GM18868 (cell line): Measurements from ENCODE around the gene NFASC.

Experiments used
- ATAC-seq: cut with Tn5 transposase; IDR thresholded peaks from one replicate; pipeline ENCODE4 v1.9.1; 2021; ENCODE audit warnings: mild to moderate bottlenecking, moderate library complexity; ENCODE audit not compliant: unreplicated experiment

The NFASC gene

DNA sequence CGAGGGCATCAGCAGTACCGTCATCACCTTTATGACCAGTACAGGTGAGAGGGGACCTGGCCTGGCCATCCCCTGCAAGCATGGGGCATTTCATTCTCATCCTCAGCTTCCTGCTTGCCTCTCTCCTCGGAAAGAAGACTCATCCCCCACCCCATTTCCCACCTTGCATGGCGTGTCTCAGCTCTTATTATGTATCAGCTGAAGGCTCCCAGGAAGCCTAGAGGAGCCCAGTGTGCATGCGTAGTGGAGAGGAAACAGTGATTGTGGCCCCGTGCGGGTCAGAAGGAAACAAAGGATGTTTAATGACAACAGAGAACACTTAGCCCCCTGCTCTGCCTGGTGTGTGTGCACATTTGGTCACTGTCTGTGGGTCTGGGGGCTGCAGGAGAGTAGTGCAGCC lies 132.0 kb downstream of the NFASC start:
- ATAC-seq, result no peak

DNA sequence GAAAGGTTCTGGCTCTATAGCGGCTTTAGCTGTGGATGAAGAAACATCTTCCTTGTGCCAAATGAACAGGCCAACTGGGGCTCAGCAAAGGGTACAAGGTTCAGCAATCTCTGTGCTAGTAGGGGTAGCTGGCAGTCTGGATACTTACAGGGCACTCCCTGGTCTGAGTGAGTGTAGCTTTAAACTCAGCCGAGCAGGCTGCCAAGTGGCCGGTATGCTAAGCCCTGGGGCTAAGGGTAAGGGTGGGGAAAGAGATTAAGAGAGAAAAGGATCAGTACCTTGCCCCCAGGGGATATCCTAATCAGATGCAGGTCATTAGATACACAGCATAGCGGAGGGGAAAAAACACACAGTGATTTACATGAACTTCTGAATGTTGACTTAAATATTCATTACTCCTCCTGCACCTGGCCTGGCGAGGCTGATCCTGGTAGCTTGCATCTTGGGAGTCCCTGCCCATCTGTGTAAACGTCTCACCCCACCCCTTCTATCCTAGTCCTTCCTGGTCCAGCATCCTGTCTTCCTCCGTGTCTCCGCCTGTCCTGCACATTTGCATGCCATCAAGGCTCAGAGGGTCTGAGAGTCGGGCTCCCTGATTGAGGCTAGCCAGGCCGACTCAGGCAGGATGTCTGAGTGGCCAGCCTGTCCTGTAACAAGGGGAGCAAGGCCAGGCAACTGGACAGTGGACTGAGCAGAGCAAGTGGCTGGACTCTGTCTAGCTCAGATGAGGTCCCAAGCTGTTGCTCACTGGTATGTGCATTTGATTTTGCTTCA lies 132.9 kb downstream of the NFASC start:
- ATAC-seq, result no peak

DNA sequence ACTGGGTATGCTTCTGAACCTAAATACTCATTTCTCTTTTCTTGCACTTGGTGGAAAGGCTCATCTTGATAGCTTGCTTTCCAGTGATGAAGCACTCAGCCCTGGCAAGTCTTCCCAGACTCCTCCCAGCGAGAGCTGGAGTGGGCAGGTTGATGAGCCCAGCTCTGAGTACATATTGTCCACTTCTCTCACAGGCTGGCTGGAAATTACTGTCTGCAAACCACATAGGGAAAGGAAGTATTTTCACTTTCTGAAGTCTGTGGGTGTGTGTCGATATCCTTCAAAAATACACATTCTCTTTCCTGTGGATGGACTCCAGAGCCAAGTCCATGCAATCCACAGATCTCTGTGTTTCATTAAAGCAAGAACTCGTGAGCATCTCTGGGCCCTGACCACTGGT lies 133.7 kb downstream of the NFASC start:
- ATAC-seq, result no peak

DNA sequence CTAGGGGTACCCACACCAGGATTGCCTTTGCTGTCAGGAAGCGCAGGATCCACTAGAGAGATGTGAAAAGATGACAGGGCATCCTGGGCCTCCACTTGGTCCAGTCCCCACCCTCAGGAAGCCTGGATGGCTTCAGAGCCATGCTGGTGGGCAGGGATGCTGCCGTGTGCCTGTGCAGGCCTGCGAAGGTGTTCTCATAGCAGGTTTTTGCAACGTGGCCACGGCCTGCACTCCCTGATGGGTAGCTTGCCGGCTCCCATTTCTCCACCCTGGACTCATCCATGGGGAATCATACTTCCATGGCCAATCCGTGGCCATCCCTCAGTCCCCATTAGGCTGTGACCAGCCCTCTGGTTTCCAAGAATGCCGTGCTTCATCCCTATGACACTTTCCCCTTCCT lies 138.2 kb downstream of the NFASC start:
- ATAC-seq, result no peak

DNA sequence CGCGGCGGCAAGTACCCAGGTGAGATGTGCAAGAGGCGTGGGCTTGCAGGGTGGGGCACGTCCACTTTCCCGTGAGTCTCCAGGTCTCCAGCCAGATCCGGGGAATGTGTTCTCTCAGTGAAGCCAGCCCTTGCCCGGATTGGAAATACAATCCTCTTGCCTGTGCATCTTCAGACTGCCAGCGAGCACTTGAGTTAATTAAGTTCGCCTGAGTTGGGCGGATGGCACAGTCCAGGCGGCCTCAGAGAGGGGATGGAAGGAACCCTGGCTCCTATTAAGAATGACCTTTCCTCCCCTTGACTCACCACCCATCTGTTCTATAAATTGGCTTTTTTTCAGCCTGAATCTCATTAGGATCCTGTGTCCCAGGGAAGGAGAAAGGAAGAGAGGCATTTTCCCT lies 139.0 kb downstream of the NFASC start:
- no peak for ATAC-seq

DNA sequence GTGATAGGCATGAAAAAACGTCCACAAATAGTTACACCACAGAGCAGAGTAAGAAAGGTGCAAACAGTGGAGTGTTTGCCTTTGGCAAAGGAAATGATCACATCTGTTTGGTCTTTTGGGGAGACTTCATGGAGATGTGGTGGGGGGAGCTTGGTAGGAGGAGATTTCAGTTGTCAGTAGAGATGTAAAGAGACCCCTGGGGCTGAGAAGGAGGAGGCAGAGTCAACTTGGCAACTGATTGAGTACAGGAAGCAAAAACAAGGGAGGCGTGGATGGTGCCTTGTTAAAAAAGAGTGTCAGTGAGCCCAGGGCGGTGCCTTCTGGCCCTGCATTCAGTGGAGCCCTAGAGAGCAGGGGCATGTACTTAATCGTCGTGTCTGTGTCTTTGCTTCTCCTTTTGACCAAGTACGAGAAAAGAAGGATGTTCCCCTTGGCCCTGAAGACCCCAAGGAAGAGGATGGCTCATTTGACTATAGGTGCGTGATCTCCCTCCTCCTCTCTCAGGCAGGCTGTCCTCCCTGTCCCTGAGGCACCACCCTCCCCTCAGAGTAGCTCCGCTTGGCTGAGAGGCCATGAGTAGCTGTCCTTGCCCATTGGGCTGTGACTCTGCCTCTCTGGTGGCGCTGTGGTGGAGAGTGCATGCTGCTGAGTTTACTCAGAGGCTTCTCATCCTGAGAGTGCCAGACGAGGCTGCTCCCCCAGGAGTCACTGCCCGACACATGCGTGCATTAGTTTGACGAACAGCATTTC lies 141.9 kb downstream of the NFASC start:
- ATAC-seq, result no peak

DNA sequence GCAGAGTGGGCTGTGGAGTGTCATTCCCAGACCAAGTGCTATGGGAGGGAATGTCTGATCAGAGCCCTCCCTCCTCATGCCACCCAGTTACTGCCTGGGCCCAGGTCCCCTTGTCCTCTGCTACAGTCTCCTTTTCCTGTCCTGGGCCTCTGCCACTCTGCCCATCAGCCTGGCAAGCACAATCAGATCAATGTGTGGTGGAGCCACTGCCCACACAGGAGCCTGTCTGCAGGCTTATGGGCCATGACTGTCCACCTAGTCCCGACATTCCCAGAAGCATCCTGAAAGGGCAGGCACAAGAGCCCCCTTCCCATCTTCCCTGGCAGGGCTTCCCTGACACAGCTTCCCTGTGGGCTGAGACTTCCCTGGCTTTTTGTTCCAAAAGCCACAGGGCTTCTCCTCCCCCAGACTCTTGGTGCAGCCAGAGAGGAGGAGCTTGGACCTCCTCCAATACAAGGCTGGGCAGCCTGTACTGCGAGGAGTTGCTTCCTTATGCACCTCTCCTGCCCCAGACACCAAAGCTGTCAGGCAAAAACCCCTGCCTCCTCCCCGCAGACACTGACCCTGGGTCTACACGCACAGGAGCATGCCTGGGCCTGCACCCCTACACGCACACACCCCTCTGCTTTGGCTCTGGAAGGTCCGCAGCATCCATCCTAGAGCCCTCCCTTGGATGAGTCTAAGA lies 143.2 kb downstream of the NFASC start:
- no peak for ATAC-seq

DNA sequence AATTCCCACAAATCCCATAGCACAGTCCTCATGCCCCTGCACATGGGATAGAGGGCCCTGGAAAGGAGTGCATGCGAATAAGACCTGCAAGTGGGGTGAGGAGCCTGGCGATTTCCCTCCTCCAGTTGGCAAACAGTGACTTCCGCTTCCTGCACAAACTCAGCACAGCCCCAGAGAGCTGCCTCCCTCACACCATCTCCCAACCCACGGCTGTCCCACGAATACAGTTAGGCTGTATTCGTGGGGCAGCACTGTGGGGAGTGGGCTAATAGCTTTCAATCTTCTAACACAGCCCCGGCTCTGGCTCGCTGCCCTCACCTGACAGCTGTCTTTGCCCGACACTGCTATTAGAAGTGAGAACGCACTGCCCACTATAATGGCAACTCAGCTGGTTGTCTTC lies 144.1 kb downstream of the NFASC start:
- ATAC-seq, result no peak

DNA sequence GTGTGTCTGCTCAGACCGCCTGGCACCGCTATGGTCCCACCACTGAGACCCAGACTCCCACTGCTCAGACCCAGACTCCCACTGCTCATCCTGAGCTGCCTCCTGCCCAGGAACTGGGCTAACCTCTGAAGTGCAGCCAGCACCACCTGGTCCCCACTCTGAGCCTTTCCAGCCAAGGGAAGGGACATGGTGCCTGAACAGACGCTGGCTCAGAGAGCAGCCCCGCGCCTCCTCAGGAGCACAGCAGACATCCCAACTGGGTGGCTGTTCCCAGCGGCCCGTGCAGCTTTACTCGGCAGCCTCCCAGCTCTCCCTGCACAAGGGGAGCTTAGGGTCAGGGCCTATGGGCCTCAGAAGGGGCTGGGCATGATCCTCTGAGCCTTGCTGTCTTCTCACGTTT lies 144.6 kb downstream of the NFASC start:
- no peak for ATAC-seq

DNA sequence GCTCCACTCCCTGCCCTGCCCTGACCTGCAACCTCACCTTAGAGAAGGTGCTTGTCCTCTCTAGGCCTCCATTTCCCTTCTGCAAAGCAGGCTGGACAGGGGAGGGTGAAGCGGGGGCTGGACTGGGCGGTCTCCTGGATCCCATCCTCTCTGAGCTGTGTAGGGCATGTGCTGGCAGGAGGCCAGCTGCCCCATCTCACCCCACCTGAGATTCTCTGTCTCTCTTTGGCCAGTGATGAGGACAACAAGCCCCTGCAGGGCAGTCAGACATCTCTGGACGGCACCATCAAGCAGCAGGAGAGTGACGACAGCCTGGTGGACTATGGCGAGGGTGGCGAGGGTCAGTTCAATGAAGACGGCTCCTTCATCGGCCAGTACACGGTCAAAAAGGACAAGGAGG lies 145.4 kb downstream of the NFASC start:
- no peak for ATAC-seq

DNA sequence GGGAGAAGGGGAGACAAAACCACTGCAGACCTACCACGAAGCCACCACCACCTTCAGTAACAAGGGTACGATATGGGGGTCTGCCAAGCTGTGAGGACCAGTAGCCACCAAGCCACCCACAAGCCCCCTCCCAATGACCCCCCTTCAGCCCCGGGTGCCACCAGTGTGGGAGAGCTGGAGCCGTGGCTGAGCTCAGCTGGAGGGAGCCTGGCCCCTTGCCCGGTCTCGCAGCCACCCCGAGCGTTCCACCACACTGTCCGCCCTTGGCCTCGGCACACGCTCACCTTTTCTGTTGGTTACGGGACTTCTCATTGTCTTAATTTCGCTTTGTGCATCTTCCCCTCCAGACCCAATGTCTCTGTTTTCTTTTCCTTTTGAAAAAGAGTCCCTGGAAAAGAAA lies 145.9 kb downstream of the NFASC start:
- no peak for ATAC-seq

DNA sequence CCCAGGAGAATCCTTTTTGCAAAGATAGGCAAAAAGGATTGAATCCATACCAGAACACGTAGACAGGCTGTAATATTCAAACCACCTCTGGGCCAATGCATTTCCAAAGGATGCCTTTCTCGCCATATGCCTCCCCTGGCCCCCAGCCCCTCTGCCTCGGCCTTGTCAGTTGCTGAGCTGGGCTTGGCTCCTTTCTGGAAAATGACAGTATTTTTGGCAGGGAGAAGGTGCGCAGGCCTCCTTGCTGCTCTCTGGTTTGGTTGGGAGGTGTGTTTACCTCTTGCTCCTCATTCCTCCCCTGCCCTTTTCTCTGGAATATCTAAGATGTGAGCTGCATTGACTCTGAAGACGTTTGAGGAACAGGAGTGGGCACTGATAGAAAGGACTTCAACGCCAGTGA lies 146.3 kb downstream of the NFASC start:
- no peak for ATAC-seq

DNA sequence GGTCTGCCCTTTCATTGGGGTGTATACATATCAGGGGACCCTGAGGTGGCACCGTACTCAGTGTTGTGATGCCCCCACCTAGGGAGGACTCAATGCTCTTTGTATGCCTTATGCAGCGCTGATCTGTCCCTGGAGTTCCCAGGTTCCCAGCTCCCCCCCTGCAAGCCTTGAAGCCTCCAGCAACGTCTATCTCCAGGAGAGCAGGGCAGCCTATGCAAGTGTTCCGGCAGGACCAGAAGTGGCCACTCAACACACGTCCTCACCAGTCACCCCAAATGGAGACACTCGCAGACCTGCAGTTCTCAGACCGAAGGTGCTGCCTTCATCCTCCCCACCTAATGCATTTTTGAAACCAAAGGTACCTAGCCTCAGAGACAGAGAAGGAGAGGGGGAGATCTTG lies 147.1 kb downstream of the NFASC start:
- ATAC-seq, result no peak

DNA sequence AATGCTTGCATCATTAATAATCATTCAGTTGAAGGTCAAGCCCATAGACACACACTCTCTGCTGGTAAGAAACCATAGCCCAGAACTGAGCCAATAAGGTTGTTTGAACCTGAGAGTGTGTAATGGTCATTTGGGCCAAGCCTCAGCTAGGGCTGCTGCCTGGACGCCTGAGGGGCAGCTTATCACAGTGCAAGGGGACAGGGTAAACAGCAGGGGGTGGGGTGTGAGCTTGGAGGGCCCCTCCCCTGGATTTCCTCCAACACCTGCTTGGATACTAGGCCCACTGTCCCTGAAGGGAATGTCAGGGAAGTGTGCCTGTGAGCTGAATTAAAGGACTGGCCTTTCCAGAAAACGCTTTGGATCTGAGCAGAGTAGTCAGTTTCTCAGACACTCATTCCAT lies 147.7 kb downstream of the NFASC start:
- ATAC-seq, result no peak

DNA sequence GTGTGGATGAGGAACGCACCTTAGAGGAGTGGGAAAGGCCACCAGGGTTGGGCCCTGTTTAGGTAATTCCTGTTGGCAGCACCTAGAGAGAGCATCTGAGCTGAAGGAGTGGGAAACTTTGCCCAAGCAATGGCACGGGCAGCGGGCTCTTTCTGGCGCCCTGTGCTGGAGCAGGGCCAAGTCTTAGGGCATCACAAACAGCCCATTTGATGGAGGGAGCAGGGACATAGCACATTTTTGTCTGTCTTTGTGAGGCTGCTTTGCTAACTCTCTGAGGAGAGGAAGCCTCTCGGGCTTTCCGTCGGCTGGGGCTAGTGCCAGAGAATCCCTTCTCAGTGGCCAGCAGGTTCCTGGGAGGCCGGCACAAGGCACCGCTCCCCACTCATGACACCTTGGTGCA lies 149.8 kb downstream of the NFASC start:
- no peak for ATAC-seq

DNA sequence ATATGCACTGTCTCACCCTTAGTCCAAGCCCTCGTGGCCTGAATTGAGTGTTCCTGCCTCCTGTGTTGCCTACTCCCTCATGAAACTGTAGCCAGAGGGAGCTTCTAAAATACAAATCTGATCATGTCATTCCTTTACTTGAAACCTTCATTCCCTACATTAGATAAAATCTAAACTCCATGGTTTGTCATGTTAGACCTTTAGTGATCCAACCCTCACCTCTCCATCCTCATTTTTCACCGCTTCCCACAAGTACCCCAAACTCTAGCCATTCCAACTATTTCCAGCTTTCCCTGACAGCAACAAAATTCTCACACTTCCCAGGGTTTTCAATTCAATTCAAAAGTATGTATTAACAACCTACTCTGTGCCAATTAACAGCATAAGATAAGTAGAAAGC lies 154.0 kb downstream of the NFASC start:
- ATAC-seq, result no peak

DNA sequence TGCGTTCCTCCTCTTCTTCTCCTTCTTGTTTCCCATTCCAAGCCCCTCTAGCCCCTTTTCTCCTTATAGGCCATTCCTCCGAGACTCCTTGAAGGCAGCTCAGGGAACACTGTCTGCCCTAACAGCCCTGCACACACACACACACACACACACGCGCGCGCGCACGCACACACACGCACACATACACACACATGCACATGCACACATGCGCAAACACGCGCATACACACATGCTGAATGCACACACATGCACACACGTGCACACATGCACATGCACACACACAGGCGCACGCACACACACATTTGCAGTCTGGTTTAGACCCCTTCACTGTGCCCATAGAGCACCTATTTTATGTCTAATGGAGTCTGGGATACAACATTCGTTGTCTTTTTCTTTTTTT lies 154.6 kb downstream of the NFASC start:
- no peak for ATAC-seq

DNA sequence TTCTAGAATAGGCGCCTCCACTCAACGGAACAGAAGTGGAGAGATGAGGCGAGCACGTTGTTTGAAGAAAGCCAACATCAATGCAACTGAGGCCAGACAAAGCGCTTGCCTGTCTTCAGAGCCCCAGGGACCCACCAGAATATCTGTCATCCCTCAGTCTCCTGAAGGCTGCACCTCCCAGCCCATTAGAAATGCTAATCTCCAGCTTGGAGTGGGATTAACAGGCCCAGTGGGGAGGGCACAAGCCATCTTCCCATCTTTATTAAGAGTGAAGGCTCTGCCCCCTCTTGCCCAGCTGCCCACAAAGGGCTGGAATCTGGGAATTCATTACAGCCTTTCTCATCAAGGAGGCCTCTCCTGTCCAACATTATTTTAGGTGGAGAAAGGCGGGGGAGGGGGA lies 155.5 kb downstream of the NFASC start:
- no peak for ATAC-seq

DNA sequence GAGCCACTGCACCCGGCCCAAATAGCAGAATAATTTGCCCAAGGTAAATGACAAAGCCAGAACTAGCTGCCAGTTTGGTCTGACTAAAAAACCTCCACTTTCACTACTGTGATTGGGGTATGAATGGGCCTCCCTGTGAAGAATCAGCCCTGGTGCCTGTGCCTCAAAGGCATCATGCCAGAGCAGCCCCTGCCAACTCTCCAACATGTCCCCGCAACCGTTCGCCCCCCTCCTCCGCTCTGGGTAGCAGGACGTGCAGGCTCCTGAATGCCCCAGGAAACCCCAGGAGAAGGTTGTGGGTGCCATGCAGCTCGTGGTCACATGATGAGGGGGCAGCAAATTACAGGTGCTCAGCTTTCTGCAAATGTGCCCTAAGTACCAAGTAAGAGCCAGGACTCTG lies 157.7 kb downstream of the NFASC start:
- no peak for ATAC-seq

DNA sequence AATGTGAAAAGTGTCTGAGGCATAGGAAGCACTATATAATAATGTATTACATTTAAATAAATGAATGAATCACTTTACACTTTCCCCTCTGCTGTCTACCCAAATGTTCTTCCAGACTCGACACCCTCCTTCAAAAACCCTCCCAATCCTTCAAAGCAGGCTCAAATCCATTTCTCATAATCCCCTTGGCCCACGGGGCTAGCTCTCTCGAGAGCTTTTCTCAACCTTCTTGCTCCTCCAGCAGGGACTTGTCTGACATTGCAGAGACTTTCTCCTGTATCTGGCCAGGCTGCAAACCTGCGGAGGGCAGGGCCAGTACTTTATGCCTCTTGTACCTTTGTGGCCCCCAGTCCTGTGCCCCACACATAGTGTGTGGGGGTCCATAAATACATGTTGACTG lies 158.3 kb downstream of the NFASC start:
- no peak for ATAC-seq

DNA sequence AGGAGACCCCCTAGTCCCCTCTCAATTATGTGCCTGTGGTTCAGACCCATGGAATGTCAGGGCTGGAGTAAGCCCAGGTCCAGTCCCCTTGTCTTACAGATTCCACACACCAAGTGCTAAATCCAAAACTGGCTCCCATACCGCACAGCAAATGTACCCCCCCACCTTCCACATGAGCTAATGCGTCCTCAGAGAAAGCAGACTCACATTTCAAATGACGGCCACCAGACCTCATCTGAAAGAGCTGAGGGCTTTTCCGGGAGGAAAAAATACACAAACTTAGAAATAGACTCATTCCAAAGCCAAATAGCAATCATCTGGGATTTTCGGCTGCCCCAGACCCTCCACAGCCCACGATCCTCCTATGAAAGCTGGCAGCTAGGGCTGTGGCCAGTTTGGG lies 159.6 kb downstream of the NFASC start:
- ATAC-seq, result no peak

DNA sequence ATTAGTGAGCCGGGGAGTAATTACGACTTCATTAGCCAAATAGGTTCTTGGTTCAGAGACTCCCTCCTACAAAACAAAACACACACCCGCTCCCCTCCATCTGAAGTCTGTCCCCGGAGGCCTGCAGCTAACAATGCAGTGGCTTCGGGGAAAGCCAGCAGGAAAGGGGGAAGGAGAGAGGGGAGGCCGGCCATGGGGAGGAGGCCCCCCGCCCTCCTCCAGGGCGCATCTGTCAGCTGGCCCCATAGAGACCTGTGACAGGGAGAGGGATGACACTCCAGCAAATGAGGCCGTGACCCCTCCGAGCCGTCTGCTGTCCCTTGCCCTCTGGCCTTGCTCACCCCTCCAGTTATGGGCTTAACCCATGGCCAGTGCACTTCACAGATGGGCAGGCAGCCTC lies 160.2 kb downstream of the NFASC start:
- ATAC-seq, result no peak
